Endothelial cell of umbilical vein (primary cell): ENCODE data around the gene ITPRID2. TPM values are rescaled to one million over a fixed set of nuclear protein-coding genes. Genes with fewer than 3 reads are reported as not detected.

Source experiments
- BruUV-seq: library from RNA; stranded (reverse); fragments of 400-500 nt; replicated peaks from 2 replicates; lab custom pipeline; 2021; lab: Mats Ljungman, UMichigan
- CTCF ChIA-PET: fragments of 300-600, 350-600 bp; sonication (Branson Sonifier 250); formaldehyde crosslinking; loops from one replicate; lab custom pipeline; 2021; ENCODE audit warnings: antibody characterized with exemption, inconsistent platforms; lab: Charles Lee
- POLR2A ChIA-PET: fragments of 300-600, 350-600 bp; sonication (Branson Sonifier 250); formaldehyde crosslinking; loops from one replicate; lab custom pipeline; 2021; ENCODE audit warnings: antibody characterized with exemption, inconsistent platforms; lab: Charles Lee
- DNase-seq: peaks from one replicate; pipeline ENCODE4 v3.0.0-alpha.2; 2011; ENCODE audit warnings: low read depth, low spot score
- FAIRE-seq: peaks from 2 replicates; lab custom pipeline; 2011; peaks lifted over from hg19 to GRCh38; lab: Jason Lieb, UNC
- H2AFZ ChIP-seq: 2 replicates; pipeline ENCODE4 v1.6.0; 2012; ENCODE audit warnings: low read depth, low read length, control low read depth, inconsistent platforms
- H3K27ac ChIP-seq: 2 replicates; pipeline ENCODE4 v1.5.1; 2011; ENCODE audit warnings: low read depth, mild to moderate bottlenecking, control low read depth, low read length, moderate library complexity; ENCODE audit not compliant: insufficient read depth
- H3K27me3 ChIP-seq, 2 experiments: 2 replicates each; pipeline versions ENCODE4 v1.6.0 to v1.6.1; 2011; ENCODE audit warnings: low read length in 2 of 2, mixed read lengths in 1 of 2; ENCODE audit not compliant: control insufficient read depth in 2 of 2, insufficient read depth in 2 of 2
- H3K36me3 ChIP-seq, 2 experiments: 2 replicates in 1 of 2; 3 replicates in 1 of 2; pipeline ENCODE4 v1.5.1; 2011; ENCODE audit warnings: low read length in 2 of 2, mild to moderate bottlenecking in 1 of 2, moderate library complexity in 1 of 2; ENCODE audit not compliant: control insufficient read depth in 2 of 2, insufficient read depth in 2 of 2; ENCODE audit errors: extremely low read depth in 1 of 2
- H3K4me1 ChIP-seq: 3 replicates; pipeline ENCODE4 v1.5.1; 2011; ENCODE audit warnings: mild to moderate bottlenecking, low read length; ENCODE audit not compliant: control insufficient read depth, insufficient read depth; ENCODE audit errors: extremely low read depth
- H3K4me2 ChIP-seq: 2 replicates; pipeline ENCODE4 v1.6.1; 2011; ENCODE audit warnings: low read length, control low read depth, mixed read lengths; ENCODE audit not compliant: insufficient read depth
- H3K4me3 ChIP-seq, 3 experiments: fragments of 200-600 bp in 1 of 3; sonication (generic), shearing (Covaris generic) in 1 of 3; replicated peaks in 1 of 3; 2 replicates each; pipeline ENCODE4 v1.5.1; 2011 to 2016; ENCODE audit warnings: control low read depth in 3 of 3, low read length in 3 of 3, mild to moderate bottlenecking in 2 of 3, inconsistent platforms in 1 of 3, low read depth in 1 of 3, moderate library complexity in 1 of 3; ENCODE audit not compliant: insufficient read depth in 1 of 3
- H3K79me2 ChIP-seq: 2 replicates; pipeline ENCODE4 v1.6.0; 2012; ENCODE audit warnings: low read length, inconsistent platforms; ENCODE audit not compliant: control insufficient read depth, insufficient read depth
- H3K9ac ChIP-seq: replicated peaks from 2 replicates; pipeline ENCODE3; 2011; ENCODE audit warnings: low read length, control low read depth; ENCODE audit not compliant: insufficient read depth; ENCODE audit errors: extremely low read depth
- H3K9me1 ChIP-seq: replicated peaks from 3 replicates; pipeline ENCODE4 v1.6.0; 2011; ENCODE audit warnings: mild to moderate bottlenecking, low read length; ENCODE audit not compliant: control insufficient read depth, insufficient read depth; ENCODE audit errors: extremely low read depth
- H3K9me3 ChIP-seq: replicated peaks from 2 replicates; pipeline ENCODE4 v1.5.1; 2012; ENCODE audit warnings: low read length, inconsistent platforms; ENCODE audit not compliant: control insufficient read depth, insufficient read depth
- H4K20me1 ChIP-seq: replicated peaks from 2 replicates; pipeline ENCODE3; 2011; ENCODE audit warnings: mild to moderate bottlenecking, low read length; ENCODE audit not compliant: control insufficient read depth, insufficient read depth; ENCODE audit errors: extremely low read depth
- EZH2 ChIP-seq: IDR thresholded peaks from 2 replicates; pipeline ENCODE4 v1.6.1; 2012; ENCODE audit warnings: borderline replicate concordance, low read depth, mild to moderate bottlenecking, moderate library complexity, low read length, inconsistent platforms; ENCODE audit not compliant: severe bottlenecking
- FOS ChIP-seq: IDR thresholded peaks from 2 replicates; pipeline ENCODE4 v1.6.1; 2011; ENCODE audit warnings: mild to moderate bottlenecking, low read length, moderate library complexity, borderline replicate concordance; ENCODE audit not compliant: insufficient read depth
- GATA2 ChIP-seq: IDR thresholded peaks from 2 replicates; pipeline ENCODE4 v1.7.0; 2011; ENCODE audit warnings: low read depth, mild to moderate bottlenecking, moderate library complexity, mixed read lengths, low read length; ENCODE audit not compliant: insufficient read length, insufficient read depth
- JUN ChIP-seq: IDR thresholded peaks from 2 replicates; pipeline ENCODE4 v1.6.1; 2011; ENCODE audit warnings: borderline replicate concordance, low read depth; ENCODE audit not compliant: insufficient read length, insufficient read depth
- MYC ChIP-seq: IDR thresholded peaks from one replicate; pipeline ENCODE4 v1.6.1; 2011; ENCODE audit warnings: mild to moderate bottlenecking, low read depth, low read length
- POLR2A ChIP-seq: IDR thresholded peaks from 2 replicates; pipeline ENCODE4 v1.6.1; 2012; ENCODE audit warnings: low read depth, mild to moderate bottlenecking, control low read depth, low read length
- POLR2AphosphoS5 ChIP-seq: IDR thresholded peaks from 2 replicates; pipeline ENCODE4 v1.6.1; 2012; ENCODE audit warnings: low read depth, mild to moderate bottlenecking, control low read depth, low read length, moderate library complexity; ENCODE audit not compliant: insufficient read depth
- dilution Hi-C: fragments of 300-500 bp; cut with MboI; formaldehyde crosslinking; loops from one replicate; pipeline ENCODE4 v1.15.0; 2019; ENCODE audit warnings: low sequenced_read_pairs; ENCODE audit not compliant: extremely low pct_ligation_motif_present
- intact Hi-C: fragments of 100-400 bp; cut with micrococcal nuclease; formaldehyde crosslinking; loops from one replicate; pipeline ENCODE4 v1.10.0; 2022
- polyA plus RNA-seq, 4 experiments: library from polyadenylated mRNA; depleted of rRNA in 3 of 4; stranded (reverse) in 3 of 4; unstranded in 1 of 4; fragments of >200 nt; gene quantifications; 2 replicates each; pipeline versions ENCODE4 v1.2.1 to v1.2.3, GENCODE V29; 2011 to 2012; ENCODE audit warnings: missing spikeins in 1 of 4
- total RNA-seq: library from RNA; stranded (reverse); gene quantifications from 2 replicates; pipeline ENCODE4 v1.2.3, GENCODE V29; 2021
- TF ChIP-seq, protein P1 (sequence below): IDR thresholded peaks from 2 replicates; pipeline ENCODE4 v1.6.1; 2011; ENCODE audit not compliant: insufficient read depth, insufficient read length
- TF ChIP-seq, protein P2 (sequence below), 2 donors: IDR thresholded peaks; 1 replicate in 1 of 2; 2 replicates in 1 of 2; pipeline ENCODE4 v1.5.1; 2011; ENCODE audit warnings: low read length in 2 of 2, mild to moderate bottlenecking in 2 of 2, moderate library complexity in 2 of 2, control low read depth in 1 of 2, inconsistent platforms in 1 of 2, low read depth in 1 of 2; ENCODE audit not compliant: insufficient read depth in 1 of 2; ENCODE audit errors: extremely low read depth in 1 of 2

Gene ITPRID2
- total and polyA plus RNA-seq, 2 donors (not counting 3 experiments of a cell fraction or from before 2014, with no cell fraction given) = 37.6 to 272 TPM

DNA sequence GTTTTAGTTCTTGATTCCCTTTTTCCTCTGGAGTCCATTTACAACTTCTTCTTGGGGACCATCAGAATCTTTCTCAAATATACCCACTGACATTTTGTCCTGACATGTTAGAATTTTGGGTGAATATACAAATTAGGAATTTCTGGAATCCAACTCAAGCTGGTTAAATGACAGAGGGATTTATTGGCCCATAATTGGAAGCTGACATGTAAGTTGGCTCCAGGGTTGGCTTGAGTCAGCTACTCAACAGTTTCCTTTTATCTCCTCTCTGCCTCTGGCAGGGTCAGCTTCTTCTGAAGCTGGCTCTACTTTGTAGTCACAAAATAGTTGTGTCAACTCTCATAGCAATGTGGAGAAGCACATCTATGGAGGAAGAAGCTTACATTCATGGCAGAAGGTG lies 57.5 kb downstream of the ITPRID2 start:
- DNase-seq = no peak

More for the DNA sequence above, 57.5 kb downstream of the ITPRID2 start:
- BruUV-seq = no TSS peak
- Histone ChIP-seq H3K4me3 (no peak overlapping the region), H3K27me3 (no peaks in the 10 kb centered on the region), H3K9me3 (no peaks in the 10 kb centered on the region), H3K4me1 (peaks cover 6% of the 10 kb centered on the region), H2AFZ (no peak overlapping the region), H3K9ac (no peak overlapping the region), H3K4me2 (no peak overlapping the region), H3K79me2 (no peaks in the 10 kb centered on the region), H4K20me1 (no peaks in the 10 kb centered on the region), H3K9me1 (no peaks in the 10 kb centered on the region), H3K27ac (no peak overlapping the region), H3K36me3 (no peaks in the 10 kb centered on the region)
- POLR2A ChIA-PET = no interaction called here
- CTCF ChIA-PET = interaction anchor here (1.0 to 1.1 kb wide), 2 partner anchors 95 to 718 kb away, joined by 3 read pairs; no protein-coding TSS in a partner anchor
- intact Hi-C loops = no loop called here
- TF ChIP-seq POLR2A = no peak
- TF ChIP-seq, protein P1, sequence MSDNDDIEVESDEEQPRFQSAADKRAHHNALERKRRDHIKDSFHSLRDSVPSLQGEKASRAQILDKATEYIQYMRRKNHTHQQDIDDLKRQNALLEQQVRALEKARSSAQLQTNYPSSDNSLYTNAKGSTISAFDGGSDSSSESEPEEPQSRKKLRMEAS = no peak
- TF ChIP-seq, protein P2, sequence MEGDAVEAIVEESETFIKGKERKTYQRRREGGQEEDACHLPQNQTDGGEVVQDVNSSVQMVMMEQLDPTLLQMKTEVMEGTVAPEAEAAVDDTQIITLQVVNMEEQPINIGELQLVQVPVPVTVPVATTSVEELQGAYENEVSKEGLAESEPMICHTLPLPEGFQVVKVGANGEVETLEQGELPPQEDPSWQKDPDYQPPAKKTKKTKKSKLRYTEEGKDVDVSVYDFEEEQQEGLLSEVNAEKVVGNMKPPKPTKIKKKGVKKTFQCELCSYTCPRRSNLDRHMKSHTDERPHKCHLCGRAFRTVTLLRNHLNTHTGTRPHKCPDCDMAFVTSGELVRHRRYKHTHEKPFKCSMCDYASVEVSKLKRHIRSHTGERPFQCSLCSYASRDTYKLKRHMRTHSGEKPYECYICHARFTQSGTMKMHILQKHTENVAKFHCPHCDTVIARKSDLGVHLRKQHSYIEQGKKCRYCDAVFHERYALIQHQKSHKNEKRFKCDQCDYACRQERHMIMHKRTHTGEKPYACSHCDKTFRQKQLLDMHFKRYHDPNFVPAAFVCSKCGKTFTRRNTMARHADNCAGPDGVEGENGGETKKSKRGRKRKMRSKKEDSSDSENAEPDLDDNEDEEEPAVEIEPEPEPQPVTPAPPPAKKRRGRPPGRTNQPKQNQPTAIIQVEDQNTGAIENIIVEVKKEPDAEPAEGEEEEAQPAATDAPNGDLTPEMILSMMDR (IDR thresholded peaks at IDR 0.05; ENCODE audit: extremely low read depth in 1 of 2, insufficient read depth in 1 of 2, low read depth in 1 of 2, low read length in 2 of 2) = no peak
- no peak for TF ChIP-seq POLR2AphosphoS5
- TF ChIP-seq FOS = no peak
- TF ChIP-seq GATA2 = no peak
- TF ChIP-seq EZH2 = no peak
- no peak for TF ChIP-seq JUN
- no peak for TF ChIP-seq MYC
- dilution Hi-C loops = no loop called here
- no peak for FAIRE-seq
